Aorta (tissue), 5 donors: ENCODE data around the gene KCTD11. TPM values are rescaled to one million over a fixed set of nuclear protein-coding genes. Genes with fewer than 3 reads are reported as not detected.

Experiments used
- ATAC-seq: fragments of 200-7000 bp; cut with Tn5 transposase; one replicate; pipeline ENCODE4 v1.9.1; 2022; ENCODE audit warnings: moderate library complexity; ENCODE audit not compliant: low FRiP score
- DNase-seq, 2 donors: peaks; one replicate each; pipeline ENCODE4 v3.0.0-alpha.2; 2020
- H3K27ac ChIP-seq, 2 donors: one replicate each; pipeline ENCODE4 v1.5.1; 2013; ENCODE audit warnings: low read length in 2 of 2, mild to moderate bottlenecking in 2 of 2, moderate library complexity in 2 of 2, control low read depth in 1 of 2, inconsistent platforms in 1 of 2, low read depth in 1 of 2
- H3K27me3 ChIP-seq, 2 donors: one replicate each; pipeline ENCODE4 v1.6.1; 2013; ENCODE audit warnings: control low read depth in 1 of 2, low read length in 1 of 2, mild to moderate bottlenecking in 1 of 2, moderate library complexity in 1 of 2; ENCODE audit not compliant: insufficient read depth in 2 of 2, control insufficient read depth in 1 of 2
- H3K36me3 ChIP-seq, 2 donors: one replicate each; pipeline ENCODE4 v1.6.1; 2013; ENCODE audit warnings: control low read depth in 1 of 2, low read length in 1 of 2, mild to moderate bottlenecking in 1 of 2; ENCODE audit not compliant: insufficient read depth in 2 of 2, control insufficient read depth in 1 of 2
- H3K4me1 ChIP-seq, 2 donors: one replicate each; pipeline ENCODE4 v1.6.1; 2013; ENCODE audit warnings: low read length in 2 of 2, control low read depth in 1 of 2, mild to moderate bottlenecking in 1 of 2, moderate library complexity in 1 of 2; ENCODE audit not compliant: insufficient read depth in 2 of 2, control insufficient read depth in 1 of 2
- H3K4me3 ChIP-seq, 2 donors: one replicate each; pipeline ENCODE4 v1.5.1; 2013; ENCODE audit warnings: low read length in 2 of 2, control low read depth in 1 of 2, mild to moderate bottlenecking in 1 of 2
- H3K9me3 ChIP-seq: one replicate; pipeline ENCODE4 v1.6.1; 2013; ENCODE audit warnings: mild to moderate bottlenecking, low read length; ENCODE audit not compliant: control insufficient read depth
- WGBS, 2 donors: extraction: QIAGEN DNeasy Blood & Tissue Kit; methylation state at CpG; one replicate each; pipeline ENCODE4 v1.1.7; 2013; 5-methylcytosine and 5-hydroxymethylcytosine counted together
- intact Hi-C, 2 donors: fragments of 100-400 bp; cut with DNase I; formaldehyde crosslinking; loops; one replicate each; pipeline versions ENCODE4 v1.14.2 to v1.15.0; 2022
- long read RNA-seq, 2 donors: library from polyadenylated mRNA; unstranded; transcript quantifications; one replicate each; pipeline ENCODE4 v2.0.0, GENCODE V29; 2020 to 2021
- polyA plus RNA-seq, 2 donors: library from polyadenylated mRNA; stranded (reverse); fragments of 200-250 nt; gene quantifications; one replicate each; pipeline ENCODE4 v1.2.3, GENCODE V29; 2013
- total RNA-seq, 2 donors: library from RNA; stranded (reverse); fragmentation: NEBNext Ultra II Directional; extraction: Animal tissue kit (Norgen Biotek cat#: 25700); gene quantifications; one replicate each; pipeline ENCODE4 v1.2.1, GENCODE V29; 2021
- donor health status: healthy with polysubstance abuse.
- donor health status: Bipolar disorder and iron deficiency.
- donor health status: DM: no; HTN: no; CAD: no.
- donor health status: DM: no; HTN: no; CAD: no.
- donor health status: DM: yes; HTN: yes; CAD: no.

KCTD11 gene
- total RNA-seq (10 to 100 TPM; 12.4 to 15.8 TPM), polyA plus RNA-seq (10 to 100 TPM; 11.0 to 11.4 TPM)
- long read RNA-seq, donor 1, transcript KCTD11-201 (1 exons, 2,783 nt): major isoform, 28 of 31 reads
- long read RNA-seq, donor 1, partial matches to known transcripts: 0 of 31 reads
- long read RNA-seq, donor 1, other reads (novel, unspliced or antisense): 0 of 31 reads
- long read RNA-seq, donor 2, transcript KCTD11-201 (1 exons, 2,783 nt): major isoform, 9 of 12 reads
- long read RNA-seq, donor 2, partial matches to known transcripts: 0 of 12 reads
- long read RNA-seq, donor 2, other reads (novel, unspliced or antisense): 0 of 12 reads

DNA sequence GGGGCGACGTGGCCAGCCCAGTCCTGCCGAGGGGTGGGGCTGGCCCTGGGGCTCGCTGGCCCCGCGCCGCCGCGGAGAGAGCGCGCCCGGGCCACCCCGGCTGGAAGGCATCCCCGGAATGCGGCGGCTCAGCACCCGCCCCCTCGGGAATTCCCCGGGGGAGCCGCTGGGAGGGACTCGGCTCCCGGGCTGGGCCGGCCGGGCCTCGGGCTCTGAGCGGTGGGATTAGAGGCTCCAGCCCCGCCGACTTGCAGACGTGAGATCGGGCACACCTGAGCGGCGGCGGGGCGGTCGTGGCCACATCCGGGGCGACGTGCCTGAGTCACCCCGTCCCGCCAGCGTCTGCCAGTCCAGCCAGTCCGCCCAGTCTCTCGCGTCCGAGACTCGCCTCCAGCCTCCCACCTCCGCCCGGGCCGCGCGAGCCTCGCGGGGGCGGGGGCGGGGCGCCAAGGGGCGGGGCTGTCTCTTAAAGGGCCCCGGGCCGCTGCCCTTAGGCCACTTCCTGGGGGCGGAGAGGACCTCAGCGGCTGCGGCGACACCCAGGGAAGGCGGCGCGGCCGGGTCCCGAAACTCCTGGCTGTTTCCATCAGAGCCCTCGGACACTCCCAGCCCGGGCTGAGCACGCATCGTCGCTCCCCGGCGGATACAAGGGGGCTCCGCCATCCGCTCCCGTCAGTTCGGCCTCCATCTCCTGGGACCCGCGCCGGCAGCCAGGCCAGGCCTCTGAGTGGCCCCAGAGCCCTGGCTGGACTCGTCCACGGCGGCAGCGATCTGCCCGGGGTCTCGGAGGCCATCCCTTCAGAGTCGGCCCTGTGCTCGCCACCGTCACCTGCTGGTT is at the start of gene KCTD11:
KCTD11 (plus strand) TSS at position 498 of the 838 bp plus-strand sequence.
- 0 to 2% methylated on average over 56 to 91 of the region's 91 CpGs for WGBS, 2 donors

DNA sequence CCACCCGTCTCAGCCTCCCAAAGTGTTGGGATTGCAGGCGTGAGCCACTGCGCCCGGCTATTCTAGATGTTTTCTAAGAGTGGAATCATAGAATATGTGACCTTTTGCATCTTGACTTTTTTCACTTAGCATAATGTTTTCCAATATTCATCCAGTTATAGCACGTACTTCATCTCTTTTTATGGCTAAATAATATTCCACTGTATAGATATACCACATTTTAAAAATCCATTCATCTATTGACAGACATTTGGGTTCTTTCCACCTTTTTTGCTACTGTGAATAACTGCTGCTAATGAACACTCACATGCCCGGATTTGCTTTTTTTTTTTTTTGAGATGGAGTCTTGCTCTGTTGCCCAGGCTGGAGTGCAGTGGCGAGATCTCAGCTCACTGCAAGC is 47.8 kb upstream of the KCTD11 start:
- intact Hi-C loops: no loop called here
- Histone ChIP-seq H3K9me3 (no peaks in the 10 kb centered on the region), H3K27me3 (no peaks in the 10 kb centered on the region), H3K27ac (no peak overlapping the region), H3K4me1 (no peaks in the 10 kb centered on the region), H3K36me3 (no peaks in the 10 kb centered on the region), H3K4me3 (no peak overlapping the region)
- WGBS, 2 donors: 95 to 96% methylated on average over 7 of the region's 7 CpGs
- DNase-seq: no peak
- ATAC-seq: no peak

More for the DNA sequence above, at the start of gene KCTD11:
- ATAC-seq: peak; percentile 85
- Histone ChIP-seq H3K4me3 (peak within 1 kb of the TSS; percentile 60 to 84), H3K27ac (peak within 1 kb of the TSS; percentile 87 to 95), H3K27me3 (no peaks in the 10 kb centered on the region), H3K4me1 (peaks cover 0 to 7% of the 10 kb centered on the region in 2 donors), H3K9me3 (no peaks in the 10 kb centered on the region), H3K36me3 (no peaks in the 10 kb centered on the region)
- peak; percentile 95 to 97 for DNase-seq
- intact Hi-C loops: loop anchor here (1.0 to 10.0 kb wide), 5 partner anchors 23 to 213 kb away; partner anchors contain the start of genes FGF11 (in 1 of the 2), NEURL4 (in 1 of the 2), SENP3 (in 1 of the 2) and TMEM102 (in 1 of the 2)

DNA sequence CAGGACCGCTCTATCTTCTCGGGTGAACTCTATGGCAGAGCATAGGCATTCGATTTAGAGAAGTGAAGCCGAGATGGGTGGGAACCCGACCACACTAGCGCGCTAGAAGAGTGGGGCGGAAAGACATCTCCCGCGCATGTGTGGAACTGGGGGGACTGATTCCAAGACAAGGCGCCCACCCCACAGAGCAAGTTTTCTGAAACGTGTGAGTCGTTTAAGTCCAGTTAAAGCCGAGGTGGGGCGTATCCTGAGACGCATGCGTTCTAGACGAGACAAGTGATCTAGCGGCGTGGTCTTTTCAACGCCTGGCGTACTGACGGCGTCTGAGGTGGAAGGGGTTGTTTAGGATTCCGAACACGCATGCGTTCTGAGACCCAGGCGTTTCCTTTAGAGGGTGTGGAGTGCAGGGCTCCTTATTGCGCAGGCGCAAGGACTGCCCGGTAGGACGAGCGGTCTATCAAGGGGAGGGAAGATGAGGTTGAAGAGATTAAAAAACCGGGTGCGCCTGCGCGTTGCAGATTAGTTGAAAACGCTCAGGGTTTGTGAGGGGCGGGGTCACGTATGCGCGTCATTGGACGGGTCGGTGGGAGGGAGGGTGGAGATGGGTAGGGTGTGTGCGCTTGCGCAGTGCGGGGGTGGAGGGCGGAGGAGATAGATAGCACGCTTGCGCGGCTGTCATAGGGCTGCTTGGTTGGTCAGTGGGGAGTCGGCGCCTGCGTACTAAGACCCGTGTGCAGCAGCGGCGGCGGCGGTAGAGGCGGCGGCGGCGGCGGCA is 44.9 kb upstream of the KCTD11 start, which contains the start of gene EIF5A:
EIF5A (plus strand) TSS at position 718 of the 775 bp plus-strand sequence. CDS start 2,008 bp downstream, outside the sequence.
- intact Hi-C loops: no loop called here
- Histone ChIP-seq H3K36me3 (peaks cover 0 to 4% of the 10 kb centered on the region in 2 donors), H3K9me3 (no peaks in the 10 kb centered on the region), H3K27ac (peak within 1 kb of the TSS; percentile 71 to 74), H3K4me1 (no peaks in the 10 kb centered on the region), H3K27me3 (no peaks in the 10 kb centered on the region), H3K4me3 (peak within 1 kb of the TSS; percentile 59 to 92)
- ATAC-seq (peak; percentile 97), DNase-seq (peak; percentile 100)
- 0 to 1% methylated on average over 56 to 64 of the region's 64 CpGs for WGBS, 2 donors

DNA sequence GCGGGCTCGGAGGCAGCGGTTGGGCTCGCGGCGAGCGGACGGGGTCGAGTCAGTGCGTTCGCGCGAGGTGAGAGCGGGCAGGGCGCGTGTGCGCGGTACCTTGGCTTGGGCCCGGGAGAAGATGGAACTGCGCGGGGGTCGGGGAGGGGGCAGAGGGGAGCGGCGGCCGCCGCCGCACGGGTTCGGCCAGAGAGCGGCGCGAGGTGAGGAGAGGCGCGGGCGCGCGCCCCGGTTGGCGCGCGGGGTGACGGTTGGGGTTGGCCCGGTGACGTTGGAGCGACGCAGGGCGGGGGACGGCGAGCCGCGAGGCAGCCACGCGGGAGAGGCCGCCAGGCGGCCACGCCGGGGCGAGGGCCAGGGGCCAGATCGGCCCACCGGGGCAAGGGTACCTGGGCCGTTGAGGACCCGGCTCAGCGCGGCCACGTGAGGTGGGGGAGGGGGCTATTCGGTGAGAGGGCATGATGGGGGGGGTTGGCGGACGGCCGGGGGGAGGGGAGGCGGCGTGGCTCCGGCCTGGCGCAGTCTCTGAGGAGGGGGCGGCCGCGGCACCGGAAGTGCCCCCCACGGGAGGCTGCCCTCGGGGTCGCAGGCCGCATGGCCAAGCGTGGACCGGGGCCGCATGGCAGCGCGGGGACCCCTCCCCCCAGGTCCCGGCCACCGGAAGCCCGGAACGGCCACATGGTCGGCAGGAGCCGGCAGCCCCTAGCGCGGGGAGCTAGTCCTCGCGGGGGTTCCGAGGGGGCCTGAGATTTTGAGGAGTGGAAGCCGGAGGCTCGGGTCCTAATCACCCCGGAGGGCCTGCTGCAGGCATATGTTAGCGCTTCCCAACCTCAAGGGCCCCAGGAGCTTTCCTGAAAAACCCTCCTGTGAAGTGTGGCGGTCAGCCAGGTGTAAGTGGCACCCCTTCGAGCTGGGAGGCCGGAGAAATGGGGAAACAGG is 44.0 kb upstream of the KCTD11 start:
- WGBS, 2 donors: 1% methylated on average over 64 to 104 of the region's 104 CpGs
- peak overlapping the region; percentile 71 to 74 for H3K27ac ChIP-seq
- peaks cover 0 to 8% of the 10 kb centered on the region in 2 donors for H3K36me3 ChIP-seq
- ATAC-seq (peak; percentile 1), DNase-seq (peak in 1 of 2 donors; percentile 70)
- no peaks in the 10 kb centered on the region for H3K27me3 ChIP-seq
- H3K4me1 ChIP-seq: no peaks in the 10 kb centered on the region
- peak overlapping the region; percentile 59 to 92 for H3K4me3 ChIP-seq
- no peaks in the 10 kb centered on the region for H3K9me3 ChIP-seq
- intact Hi-C loops: no loop called here

DNA sequence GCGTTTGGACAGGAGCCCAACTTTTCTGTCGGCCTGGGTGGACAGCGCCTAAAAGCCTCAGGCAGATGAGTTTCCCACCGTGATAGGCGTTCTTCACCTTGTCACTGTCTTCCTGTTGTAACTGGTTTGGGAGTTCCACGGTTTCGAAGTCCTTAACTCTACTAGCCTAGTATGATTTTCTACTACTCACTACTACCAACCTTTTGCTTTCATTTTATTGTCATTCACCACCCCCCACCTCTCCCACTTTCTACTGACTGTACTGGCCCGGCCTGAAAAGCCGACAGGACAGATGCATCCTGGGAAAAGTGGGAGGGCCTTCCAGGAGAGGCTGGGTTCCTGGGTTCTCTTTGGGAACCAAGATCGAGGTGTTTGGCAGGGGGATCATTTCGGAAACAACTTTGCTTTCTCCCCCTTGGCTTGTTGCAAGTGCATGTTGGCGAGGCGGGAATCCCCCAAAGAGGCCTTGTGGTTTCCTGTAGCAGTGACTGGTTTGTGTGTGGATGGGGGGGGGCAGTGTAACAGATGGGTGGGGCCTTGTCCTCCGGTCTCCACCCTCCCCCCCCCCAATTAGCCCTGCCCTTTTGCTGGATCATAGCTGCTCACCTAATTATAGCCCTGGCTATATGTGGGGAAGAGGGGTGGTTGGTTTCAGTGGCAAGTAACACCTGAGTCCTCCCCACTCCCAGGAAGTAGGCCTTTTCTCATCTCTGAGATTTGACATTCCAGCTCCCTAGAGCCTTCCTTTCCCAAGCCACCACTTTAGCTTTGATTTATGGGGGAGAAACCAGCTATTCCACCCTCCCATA is 43.1 kb upstream of the KCTD11 start:
- intact Hi-C loops: no loop called here
- no peaks in the 10 kb centered on the region for H3K27me3 ChIP-seq
- peaks cover 0 to 8% of the 10 kb centered on the region in 2 donors for H3K36me3 ChIP-seq
- no peaks in the 10 kb centered on the region for H3K9me3 ChIP-seq
- DNase-seq (peak in 1 of 2 donors; percentile 82), ATAC-seq (no peak)
- H3K4me3 ChIP-seq: peak overlapping the region; percentile 59 to 92
- H3K27ac ChIP-seq: peak overlapping the region; percentile 71 to 74
- H3K4me1 ChIP-seq: no peaks in the 10 kb centered on the region
- 1 to 2% methylated on average over 13 to 14 of the region's 14 CpGs for WGBS, 2 donors

DNA sequence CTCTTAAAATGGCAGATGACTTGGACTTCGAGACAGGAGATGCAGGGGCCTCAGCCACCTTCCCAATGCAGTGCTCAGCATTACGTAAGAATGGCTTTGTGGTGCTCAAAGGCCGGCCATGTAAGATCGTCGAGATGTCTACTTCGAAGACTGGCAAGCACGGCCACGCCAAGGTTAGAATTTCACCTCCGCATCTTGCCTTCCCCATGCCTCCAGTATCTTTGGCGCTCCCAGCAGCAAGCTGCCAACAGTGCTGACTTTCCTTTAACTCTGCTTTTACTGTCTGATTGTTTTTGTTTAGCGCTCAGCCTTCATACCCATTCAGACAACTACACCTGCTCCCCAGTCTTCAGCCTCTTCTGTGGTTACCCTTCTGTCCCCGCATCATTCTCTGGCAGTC is 42.3 kb upstream of the KCTD11 start:
- no peak overlapping the region for H3K4me3 ChIP-seq

DNA sequence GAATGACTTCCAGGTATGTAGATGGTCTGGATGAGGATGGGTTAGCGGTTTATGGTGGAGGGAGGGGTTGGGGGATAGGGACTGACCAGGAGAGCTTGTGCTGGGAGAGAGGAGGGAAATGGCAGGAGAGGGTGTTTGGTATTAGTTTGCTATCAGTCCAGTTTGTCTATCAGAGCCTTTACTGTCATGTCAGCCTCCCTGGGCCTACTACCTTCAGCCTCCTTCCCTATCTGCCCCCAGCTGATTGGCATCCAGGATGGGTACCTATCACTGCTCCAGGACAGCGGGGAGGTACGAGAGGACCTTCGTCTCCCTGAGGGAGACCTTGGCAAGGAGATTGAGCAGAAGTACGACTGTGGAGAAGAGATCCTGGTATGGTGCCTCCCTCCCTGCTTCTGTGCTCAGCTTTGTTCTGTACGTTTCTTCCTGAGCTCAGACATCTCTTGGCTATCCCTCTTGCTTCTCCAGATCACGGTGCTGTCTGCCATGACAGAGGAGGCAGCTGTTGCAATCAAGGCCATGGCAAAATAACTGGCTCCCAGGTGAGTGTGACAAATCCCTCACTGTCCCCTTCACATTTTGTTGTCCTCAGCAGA is 40.8 kb upstream of the KCTD11 start:
- Histone ChIP-seq H3K36me3 (peaks cover 0 to 8% of the 10 kb centered on the region in 2 donors), H3K27ac (no peak overlapping the region)
- intact Hi-C loops: no loop called here

More for the DNA sequence above, 42.3 kb upstream of the KCTD11 start:
- DNase-seq (no peak), ATAC-seq (no peak)
- H3K36me3 ChIP-seq: peaks cover 0 to 8% of the 10 kb centered on the region in 2 donors
- H3K27ac ChIP-seq: no peak overlapping the region
- no peaks in the 10 kb centered on the region for H3K4me1 ChIP-seq
- H3K9me3 ChIP-seq: no peaks in the 10 kb centered on the region
- 90 to 93% methylated on average over 12 of the region's 12 CpGs for WGBS, 2 donors
- intact Hi-C loops: no loop called here
- H3K27me3 ChIP-seq: no peaks in the 10 kb centered on the region

More for the DNA sequence above, 40.8 kb upstream of the KCTD11 start:
- ATAC-seq (no peak), DNase-seq (no peak)
- WGBS, 2 donors: 75 to 80% methylated on average over 7 of the region's 7 CpGs
- Histone ChIP-seq H3K4me1 (no peaks in the 10 kb centered on the region), H3K9me3 (no peaks in the 10 kb centered on the region), H3K4me3 (no peak overlapping the region), H3K27me3 (no peaks in the 10 kb centered on the region)
